H1 (cell line): ENCODE data around the gene CD300C. TPM values are rescaled to one million over a fixed set of nuclear protein-coding genes. Genes with fewer than 3 reads are reported as not detected.

Experiments
- CTCF ChIA-PET: fragments of 300-600 bp; sonication (Branson Sonifier 250); formaldehyde crosslinking; loops from one replicate; lab custom pipeline; 2021; ENCODE audit not compliant: partially characterized antibody; lab: Charles Lee
- POLR2A ChIA-PET: fragments of 300-600 bp; sonication (Branson Sonifier 250); formaldehyde crosslinking; loops from one replicate; lab custom pipeline; 2021; ENCODE audit warnings: inconsistent platforms; ENCODE audit not compliant: partially characterized antibody; lab: Charles Lee
- DNase-seq, 2 experiments: peaks; one replicate each; pipeline versions ENCODE4 v3.0.0 to v3.0.0-alpha.2; 2010 to 2022; ENCODE audit warnings: low spot score in 2 of 2, low read depth in 1 of 2, mixed read lengths in 1 of 2
- FAIRE-seq: peaks from 2 replicates; lab custom pipeline; 2011; peaks lifted over from hg19 to GRCh38; lab: Jason Lieb, UNC
- H2AFZ ChIP-seq: 2 replicates; pipeline ENCODE4 v1.8.1; 2012; ENCODE audit warnings: low read length, inconsistent platforms
- H2AK5ac ChIP-seq: 2 replicates; pipeline ENCODE4 v1.6.1; 2013; ENCODE audit warnings: low read depth, low read length
- H2BK120ac ChIP-seq: replicated peaks from 2 replicates; pipeline ENCODE3; 2013; ENCODE audit warnings: low read depth, low read length, inconsistent platforms
- H2BK12ac ChIP-seq: 2 replicates; pipeline ENCODE4 v1.6.1; 2013; ENCODE audit warnings: low read depth, low read length
- H2BK15ac ChIP-seq: 2 replicates; pipeline ENCODE4 v1.6.1; 2013; ENCODE audit warnings: low read length
- H2BK20ac ChIP-seq: 2 replicates; pipeline ENCODE4 v1.6.1; 2013; ENCODE audit warnings: low read length
- H2BK5ac ChIP-seq: 2 replicates; pipeline ENCODE4 v1.6.1; 2013; ENCODE audit warnings: low read depth, low read length
- H3K14ac ChIP-seq: 2 replicates; pipeline ENCODE4 v1.6.1; 2013; ENCODE audit warnings: inconsistent platforms; ENCODE audit not compliant: insufficient read length
- H3K18ac ChIP-seq: 2 replicates; pipeline ENCODE4 v1.6.1; 2013; ENCODE audit warnings: low read length; ENCODE audit errors: extremely low read depth
- H3K23ac ChIP-seq: 2 replicates; pipeline ENCODE4 v1.6.1; 2013; ENCODE audit warnings: inconsistent platforms; ENCODE audit not compliant: insufficient read length
- H3K23me2 ChIP-seq: 2 replicates; pipeline ENCODE4 v1.6.1; 2013; ENCODE audit warnings: low read depth, low read length
- H3K27ac ChIP-seq: 2 replicates; pipeline ENCODE4 v1.6.1; 2011; ENCODE audit warnings: low read depth, low read length, inconsistent platforms
- H3K27me3 ChIP-seq, 4 experiments: replicated peaks in 1 of 4; 1 replicate in 1 of 4; 2 replicates in 3 of 4; pipeline versions ENCODE4 v1.6.1 to v1.8.1; 2011 to 2013; ENCODE audit warnings: low read length in 3 of 4, mild to moderate bottlenecking in 3 of 4, inconsistent platforms in 2 of 4, mixed read lengths in 2 of 4, moderate library complexity in 1 of 4; ENCODE audit not compliant: control insufficient read depth in 3 of 4, insufficient read depth in 3 of 4; ENCODE audit errors: extremely low read depth in 1 of 4
- H3K36me3 ChIP-seq, 4 experiments: 2 replicates each; pipeline versions ENCODE4 v1.6.1 to v1.8.1; 2011 to 2013; ENCODE audit warnings: mild to moderate bottlenecking in 4 of 4, low read length in 3 of 4, moderate library complexity in 2 of 4, control low read depth in 1 of 4, inconsistent platforms in 1 of 4; ENCODE audit not compliant: insufficient read depth in 4 of 4, control insufficient read depth in 2 of 4
- H3K4ac ChIP-seq: replicated peaks from 2 replicates; pipeline ENCODE3; 2013; ENCODE audit warnings: low read length, low read depth, mixed read lengths, inconsistent platforms; ENCODE audit not compliant: insufficient read length
- H3K4me1 ChIP-seq, 4 experiments: replicated peaks in 1 of 4; 1 replicate in 1 of 4; 2 replicates in 3 of 4; pipeline versions ENCODE4 v1.6.1 to v1.8.1; 2011 to 2013; ENCODE audit warnings: low read length in 3 of 4, inconsistent platforms in 2 of 4, mixed read lengths in 1 of 4; ENCODE audit not compliant: insufficient read depth in 4 of 4, control insufficient read depth in 3 of 4
- H3K4me2 ChIP-seq, 2 experiments: 2 replicates each; pipeline versions ENCODE4 v1.6.1 to v1.8.1; 2011 to 2013; ENCODE audit warnings: low read depth in 2 of 2, low read length in 2 of 2, control low read depth in 1 of 2, inconsistent platforms in 1 of 2, mild to moderate bottlenecking in 1 of 2; ENCODE audit not compliant: insufficient read depth in 1 of 2
- H3K4me3 ChIP-seq, 4 experiments: fragments of 200-600, 300-600 bp in 1 of 4; sonication (generic), shearing (Covaris generic), sonication (Bioruptor Twin) in 1 of 4; 2 replicates each; pipeline versions ENCODE4 v1.5.1 to v1.8.1; 2011 to 2016; ENCODE audit warnings: low read length in 4 of 4, low read depth in 3 of 4, control low read depth in 2 of 4, inconsistent platforms in 2 of 4, mild to moderate bottlenecking in 2 of 4, mixed read lengths in 1 of 4, moderate library complexity in 1 of 4; ENCODE audit not compliant: insufficient read depth in 2 of 4; ENCODE audit errors: extremely low read depth in 1 of 4
- H3K56ac ChIP-seq: replicated peaks from 2 replicates; pipeline ENCODE3; 2013; ENCODE audit warnings: low read depth, mild to moderate bottlenecking, mixed read lengths, low read length, inconsistent platforms; ENCODE audit not compliant: insufficient read length
- H3K79me1 ChIP-seq: 2 replicates; pipeline ENCODE4 v1.6.1; 2013; ENCODE audit warnings: low read depth, low read length, control low read depth
- H3K79me2 ChIP-seq, 2 experiments: 2 replicates each; pipeline versions ENCODE4 v1.6.1 to v1.8.1; 2012 to 2013; ENCODE audit warnings: low read length in 2 of 2, mild to moderate bottlenecking in 2 of 2, inconsistent platforms in 1 of 2; ENCODE audit not compliant: insufficient read depth in 2 of 2, control insufficient read depth in 1 of 2
- H3K9ac ChIP-seq, 4 experiments: replicated peaks in 1 of 4; 1 replicate in 1 of 4; 2 replicates in 3 of 4; pipeline versions ENCODE4 v1.6.1 to v1.8.1; 2011 to 2013; ENCODE audit warnings: low read depth in 3 of 4, low read length in 3 of 4, control low read depth in 2 of 4, mild to moderate bottlenecking in 2 of 4, moderate library complexity in 2 of 4, inconsistent platforms in 1 of 4; ENCODE audit errors: extremely low read depth in 1 of 4
- H3K9me3 ChIP-seq, 2 experiments: 2 replicates each; pipeline versions ENCODE4 v1.6.1 to v1.8.1; 2012 to 2013; ENCODE audit warnings: mild to moderate bottlenecking in 2 of 2, moderate library complexity in 2 of 2, control low read depth in 1 of 2, inconsistent platforms in 1 of 2, low read depth in 1 of 2, low read length in 1 of 2, mixed read lengths in 1 of 2; ENCODE audit not compliant: insufficient read depth in 2 of 2
- H4K20me1 ChIP-seq, 2 experiments: replicated peaks in 1 of 2; 2 replicates each; pipeline versions ENCODE3 to v1.8.1; 2011 to 2013; ENCODE audit warnings: inconsistent platforms in 2 of 2, low read length in 2 of 2, mild to moderate bottlenecking in 1 of 2; ENCODE audit not compliant: insufficient read depth in 2 of 2, control insufficient read depth in 1 of 2
- H4K5ac ChIP-seq: 2 replicates; pipeline ENCODE4 v1.6.1; 2013; ENCODE audit warnings: low read length, low read depth, mixed read lengths, inconsistent platforms; ENCODE audit not compliant: insufficient read length
- H4K8ac ChIP-seq: 2 replicates; pipeline ENCODE4 v1.8.0; 2013; ENCODE audit warnings: mild to moderate bottlenecking, moderate library complexity, low read length, inconsistent platforms; ENCODE audit not compliant: insufficient read depth; ENCODE audit errors: extremely low read depth
- H4K91ac ChIP-seq: replicated peaks from 2 replicates; pipeline ENCODE3; 2013; ENCODE audit warnings: low read length, mixed read lengths, inconsistent platforms; ENCODE audit not compliant: insufficient read length
- ASH2L ChIP-seq: fragments of 200-600, 300-600 bp; sonication (generic); IDR thresholded peaks from one replicate; pipeline ENCODE4 v1.7.1; 2017; ENCODE audit warnings: low read length
- CBX5 ChIP-seq: fragments of 300-800, 300-1000 bp; sonication (generic); IDR thresholded peaks from 2 replicates; pipeline ENCODE4 v1.7.1; 2016; ENCODE audit warnings: antibody characterized with exemption, low read length, low read depth
- CBX8 ChIP-seq: fragments of 300-800, 300-1000 bp; sonication (generic); IDR thresholded peaks from 2 replicates; pipeline ENCODE4 v1.7.1; 2016; ENCODE audit warnings: low read depth, low read length, borderline replicate concordance
- CREB1 ChIP-seq: IDR thresholded peaks from 2 replicates; pipeline ENCODE4 v1.6.1; 2012; ENCODE audit warnings: inconsistent platforms
- GABPA ChIP-seq: IDR thresholded peaks from 2 replicates; pipeline ENCODE4 v1.6.1; 2011; ENCODE audit warnings: mild to moderate bottlenecking, low read length, moderate library complexity, borderline replicate concordance; ENCODE audit not compliant: insufficient read depth
- KDM5A ChIP-seq: fragments of 200-600 bp; IDR thresholded peaks from 2 replicates; pipeline ENCODE4 v1.7.1; 2012; ENCODE audit warnings: mild to moderate bottlenecking, low read length, inconsistent platforms, mixed read lengths
- MAX ChIP-seq: IDR thresholded peaks from 2 replicates; pipeline ENCODE4 v1.6.1; 2012; ENCODE audit warnings: inconsistent platforms
- RBBP5 ChIP-seq: IDR thresholded peaks from 2 replicates; pipeline ENCODE4 v1.7.1; 2012; ENCODE audit warnings: low read depth, mild to moderate bottlenecking, inconsistent platforms, low read length, moderate library complexity, borderline replicate concordance
- RFX5 ChIP-seq: IDR thresholded peaks from 2 replicates; pipeline ENCODE4 v1.6.1; 2011; ENCODE audit warnings: low read depth, low read length, improper control_type of control experiment, borderline replicate concordance
- SAP30 ChIP-seq: fragments of 300-600 bp; sonication (generic); IDR thresholded peaks from 2 replicates; pipeline ENCODE4 v1.7.1; 2012; ENCODE audit warnings: low read length, moderate library complexity, mild to moderate bottlenecking, inconsistent platforms; ENCODE audit not compliant: insufficient read depth, insufficient replicate concordance
- SIX5 ChIP-seq: IDR thresholded peaks from 2 replicates; pipeline ENCODE4 v1.6.1; 2011; ENCODE audit warnings: mild to moderate bottlenecking, low read depth, low read length
- SP1 ChIP-seq: IDR thresholded peaks from 2 replicates; pipeline ENCODE4 v1.6.1; 2011; ENCODE audit warnings: low read depth, low read length
- SP4 ChIP-seq: IDR thresholded peaks from 2 replicates; pipeline ENCODE4 v1.6.1; 2012; ENCODE audit warnings: low read length, inconsistent platforms
- TAF7 ChIP-seq: optimal IDR thresholded peaks from 2 replicates; pipeline ENCODE3; 2011; ENCODE audit warnings: low read depth, mild to moderate bottlenecking, inconsistent platforms, low read length, moderate library complexity, borderline replicate concordance
- TBP ChIP-seq: IDR thresholded peaks from 2 replicates; pipeline ENCODE4 v1.6.1; 2011; ENCODE audit warnings: low read depth, low read length, improper control_type of control experiment
- WGBS, 2 experiments: shearing (Covaris generic) in 1 of 2; methylation state at CpG; one replicate each; pipeline versions ENCODE4 v1.1.6 to v1.1.7; 2013 to 2015; ENCODE audit warnings: low lambda C conversion rate in 2 of 2, mixed read lengths in 2 of 2, inconsistent platforms in 1 of 2, low coverage in 1 of 2, missing lambda C conversion rate in 1 of 2; ENCODE audit not compliant: insufficient replicate concordance in 2 of 2, insufficient coverage in 1 of 2, insufficient read length in 1 of 2; ENCODE audit errors: extremely low coverage in 1 of 2, missing lambda C conversion rate in 1 of 2; 5-methylcytosine and 5-hydroxymethylcytosine counted together
- polyA plus RNA-seq, 7 experiments: library from polyadenylated mRNA; depleted of rRNA in 3 of 7; stranded (reverse) in 5 of 7; unstranded in 2 of 7; fragments of >200 nt in 5 of 7; fragments of 200-250 nt in 2 of 7; gene quantifications; 1 replicate in 5 of 7; 2 replicates in 1 of 7; 4 replicates in 1 of 7; pipeline versions ENCODE4 v1.2.1 to v1.2.3, GENCODE V29; 2011 to 2013; ENCODE audit warnings: missing spikeins in 2 of 7, mixed read lengths in 2 of 7
- total RNA-seq: library from RNA; stranded (reverse); fragmentation: NEBNext Ultra II Directional; extraction: Animal tissue kit (Norgen Biotek cat#: 25700); gene quantifications from 2 replicates; pipeline ENCODE4 v1.2.1, GENCODE V29; 2021

The CD300C gene
- total and polyA plus RNA-seq, 2 of the 8 experiments (the other 6 are each of a cell fraction or from before 2014, with no cell fraction given), result not detected

- no peak overlapping the region for H2BK20ac ChIP-seq
- H3K79me1 ChIP-seq, result no peaks in the 10 kb centered on the region
- H2BK5ac ChIP-seq, result no peak overlapping the region
- H3K4me1 ChIP-seq, result no peaks in the 10 kb centered on the region
- peaks cover 10 to 19% of the 10 kb centered on the region in 2 experiments; a peak in 3 of 4 replicates for H3K9me3 ChIP-seq
- H3K4me3 ChIP-seq, result no peak overlapping the region
- no peaks in the 10 kb centered on the region for H3K23me2 ChIP-seq
- H3K9ac ChIP-seq, result no peak overlapping the region
- ChIA-PET CTCF (interaction anchor here (1.0 to 3.6 kb wide), 5 partner anchors 10 to 164 kb away, joined by 3 to 13 read pairs (median 4); partner anchors contain the start of genes BTBD17 and GPR142), POLR2A (no interaction called here)
- H2BK12ac ChIP-seq, result no peak overlapping the region
- no peak overlapping the region for H2BK15ac ChIP-seq
- FAIRE-seq (no peak), DNase-seq (no peak)
- H3K4me2 ChIP-seq, result no peak overlapping the region
- no peak overlapping the region for H2AK5ac ChIP-seq
- H3K23ac ChIP-seq, result no peak overlapping the region
- H3K27ac ChIP-seq, result no peak overlapping the region
- H4K91ac ChIP-seq, result no peak overlapping the region
- H2AFZ ChIP-seq, result no peak overlapping the region
- H4K20me1 ChIP-seq, result no peaks in the 10 kb centered on the region
- no peak overlapping the region for H3K56ac ChIP-seq
- no peak overlapping the region for H3K4ac ChIP-seq
- H4K5ac ChIP-seq, result no peak overlapping the region
- H3K36me3 ChIP-seq, result no peaks in the 10 kb centered on the region
- H4K8ac ChIP-seq, result no peak overlapping the region
- no peak overlapping the region for H3K18ac ChIP-seq
- H3K79me2 ChIP-seq, result no peaks in the 10 kb centered on the region
- H2BK120ac ChIP-seq, result no peak overlapping the region
- WGBS, 2 experiments, result 87% methylated on average over 14 of the region's 14 CpGs; no CpG with 5 or more reads in 1 of the 2 experiments
- H3K14ac ChIP-seq, result no peak overlapping the region
- H3K27me3 ChIP-seq, result peaks cover 0 to 2% (median 0%) of the 10 kb centered on the region in 4 experiments; a peak in 2 of 7 replicates
- TF ChIP-seq ASH2L, result no peak
- no peak for TF ChIP-seq CBX5
- TF ChIP-seq SP4, result no peak
- TF ChIP-seq CBX8, result no peak
- TF ChIP-seq KDM5A, result no peak
- no peak for TF ChIP-seq RBBP5
- TF ChIP-seq MAX, result no peak
- TF ChIP-seq SP1, result no peak
- no peak for TF ChIP-seq CREB1
- no peak for TF ChIP-seq TBP
- no peak for TF ChIP-seq SAP30
- TF ChIP-seq GABPA, result no peak
- TF ChIP-seq TAF7, result no peak
- TF ChIP-seq SIX5, result no peak
- no peak for TF ChIP-seq RFX5
Measured at GRCh38 chr17:74525781-74526288, 20.1 kb downstream of the CD300C start.
